ENCODE measurements around the gene CDCA5.

CDCA5 gene

DNA sequence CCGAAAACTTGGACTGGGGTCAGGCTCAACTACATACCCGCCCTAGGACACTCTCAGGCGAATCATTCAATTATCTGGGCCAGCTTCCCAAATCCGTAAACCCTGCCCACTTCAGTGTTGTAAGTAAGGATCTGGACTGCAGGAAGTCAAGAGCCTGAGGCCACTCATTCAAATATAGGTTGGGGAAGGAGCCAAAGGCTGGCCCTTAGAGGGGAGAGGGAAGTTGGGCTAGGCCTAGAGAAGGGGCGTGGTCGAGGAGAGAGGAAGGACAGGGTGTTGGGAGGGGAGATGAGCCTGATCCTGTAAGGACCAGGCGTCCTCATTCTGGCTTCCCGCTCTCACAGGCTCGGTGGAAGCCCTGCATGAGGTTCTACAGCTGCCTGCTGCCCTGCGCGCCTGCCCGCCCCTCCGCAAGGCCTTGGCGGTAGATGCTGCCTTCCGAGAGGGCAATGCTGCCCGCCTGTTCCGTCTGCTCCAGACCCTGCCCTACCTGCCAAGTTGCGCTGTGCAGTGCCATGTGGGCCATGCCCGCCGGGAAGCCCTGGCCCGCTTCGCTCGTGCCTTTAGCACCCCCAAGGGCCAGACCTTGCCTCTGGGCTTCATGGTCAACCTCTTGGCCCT is 39.8 kb downstream of the CDCA5 start:
- no peak for DNase-seq (ENCODE audit: low read depth)

DNA sequence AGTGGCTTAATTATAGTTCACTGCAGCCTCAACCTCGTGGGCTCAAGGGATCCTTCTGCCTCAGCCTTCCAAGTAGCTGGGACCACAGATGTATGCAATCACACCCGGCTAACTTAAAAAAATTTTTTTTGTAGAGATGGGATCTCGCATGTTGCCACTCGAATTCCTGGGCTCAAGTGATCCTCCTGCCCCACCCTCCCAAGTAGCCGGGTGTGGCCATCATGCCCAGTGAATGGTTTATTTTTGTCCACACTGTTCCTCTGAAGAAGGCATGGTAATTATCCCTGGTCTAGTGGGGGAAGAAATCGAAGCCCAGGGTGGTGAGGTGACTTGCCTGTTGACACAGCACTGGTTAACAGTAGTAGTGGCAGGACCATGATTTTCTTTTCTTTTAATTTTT is 40.9 kb downstream of the CDCA5 start:
- DNase-seq (ENCODE audit: low read depth), result no peak

DNA sequence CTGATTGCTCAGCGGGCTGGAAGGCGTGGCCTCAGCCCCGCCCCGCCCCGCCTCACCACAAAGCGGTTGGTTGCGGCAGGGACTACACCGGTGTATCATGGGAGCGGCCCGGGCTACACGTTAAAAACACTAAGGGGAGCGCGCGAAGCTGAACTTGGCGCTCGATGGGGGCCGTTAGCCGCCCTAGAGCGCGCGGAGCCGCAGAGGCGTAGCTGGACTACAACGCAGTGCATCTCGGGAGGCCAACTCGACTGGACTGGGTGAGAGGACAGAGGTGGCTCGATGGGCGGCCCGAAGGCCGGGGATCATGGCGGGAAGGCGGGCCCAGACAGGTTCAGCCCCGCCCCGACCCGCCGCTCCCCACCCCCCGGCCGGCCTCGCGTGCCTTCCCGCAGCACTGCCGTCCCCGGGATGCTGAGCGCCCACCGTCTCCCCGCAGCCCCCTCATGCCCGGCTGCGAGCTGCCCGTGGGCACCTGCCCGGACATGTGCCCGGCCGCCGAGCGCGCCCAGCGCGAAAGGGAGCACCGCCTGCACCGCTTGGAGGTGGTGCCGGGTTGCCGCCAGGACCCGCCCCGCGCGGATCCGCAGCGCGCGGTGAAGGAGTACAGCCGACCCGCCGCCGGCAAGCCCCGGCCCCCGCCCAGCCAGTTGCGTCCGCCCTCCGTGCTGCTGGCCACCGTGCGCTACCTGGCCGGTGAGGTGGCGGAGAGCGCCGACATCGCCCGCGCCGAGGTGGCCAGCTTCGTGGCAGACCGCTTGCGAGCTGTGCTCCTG is 42.8 kb downstream of the CDCA5 start, which contains the start of gene SAC3D1:
TSS of gene SAC3D1 (plus strand) at position 364 of the 776 bp plus-strand sequence. CDS start at position 447, 83 bp downstream.
- peak; percentile 74 for DNase-seq (ENCODE audit: low read depth)

DNA sequence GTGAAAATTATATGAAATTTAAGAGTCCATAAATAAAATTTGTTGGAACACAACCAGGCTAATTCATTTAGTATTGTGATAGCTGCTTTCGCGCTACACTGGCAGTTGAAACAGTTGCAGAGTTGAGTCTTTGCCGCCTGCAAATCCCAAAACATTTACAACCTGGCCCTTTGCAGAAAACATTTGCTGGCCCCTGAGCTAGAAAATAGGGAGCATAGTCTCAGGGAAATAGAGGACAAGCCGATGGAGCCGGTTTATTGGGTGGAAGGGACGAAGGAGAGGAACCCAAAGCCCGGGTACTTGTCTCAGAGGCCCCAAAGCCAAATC is 43.4 kb downstream of the CDCA5 start:
- DNase-seq (ENCODE audit: low read depth), result no peak

DNA sequence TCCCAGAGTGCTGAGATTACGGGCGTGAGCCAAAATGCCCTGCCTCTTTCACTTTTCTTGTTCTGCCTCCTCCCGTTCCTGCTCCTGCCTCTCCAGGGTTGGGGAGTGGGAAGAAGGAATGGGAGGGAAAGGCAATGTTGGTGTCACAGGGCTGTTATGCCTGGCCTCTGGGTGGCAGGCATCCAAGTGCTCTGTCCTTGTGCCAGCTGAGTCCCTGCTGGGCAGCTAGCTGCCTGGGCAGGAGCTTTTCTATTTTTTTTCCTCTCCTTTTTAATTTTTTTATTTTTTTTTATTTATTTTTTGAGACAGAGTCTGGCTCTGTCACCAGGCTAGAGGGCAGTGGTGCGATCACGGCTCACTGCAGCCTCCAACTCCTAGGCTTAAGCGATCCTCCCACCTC is 46.9 kb downstream of the CDCA5 start:
- DNase-seq (ENCODE audit: low read depth), result no peak

DNA sequence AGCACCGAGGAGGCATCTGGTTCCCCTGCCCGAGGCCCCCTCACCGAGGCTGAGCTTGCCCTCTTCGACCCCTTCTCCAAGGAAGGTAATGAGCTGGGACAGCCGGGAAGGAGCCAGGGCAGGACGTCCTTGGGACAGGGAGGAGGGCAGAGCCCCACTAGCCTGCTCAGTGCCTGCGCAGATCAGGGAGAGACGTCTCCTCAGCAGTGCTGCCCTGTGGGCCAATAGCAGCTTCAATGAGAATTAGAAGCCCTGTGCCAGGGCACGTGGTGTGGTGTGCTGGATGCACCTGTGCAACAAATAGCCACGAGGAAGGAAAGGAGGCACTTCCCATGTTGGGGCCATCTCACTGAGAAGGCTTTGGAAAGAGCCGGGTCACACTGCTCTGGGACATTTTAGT is 48.3 kb downstream of the CDCA5 start:
- DNase-seq (ENCODE audit: low read depth), result no peak

DNA sequence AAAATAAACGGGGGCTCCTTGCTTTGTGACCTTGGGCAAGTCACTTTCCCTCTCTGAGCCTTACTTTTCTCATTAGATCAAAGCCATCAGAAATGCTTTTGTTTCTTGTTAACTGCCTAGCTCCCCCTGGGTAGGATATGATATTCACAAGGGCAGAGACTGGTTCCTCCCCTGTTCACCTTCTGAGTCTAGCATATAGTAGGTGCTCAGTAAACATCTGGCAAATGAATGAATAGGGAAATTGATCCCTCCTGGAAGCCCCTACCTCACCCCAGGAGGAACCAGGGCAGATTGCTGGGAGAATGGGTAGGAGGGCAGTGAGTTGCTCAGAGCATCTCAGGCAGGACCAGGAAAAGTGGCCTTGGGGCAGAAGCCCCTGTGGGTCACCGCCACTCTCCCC is 49.4 kb downstream of the CDCA5 start:
- DNase-seq (ENCODE audit: low read depth), result no peak

DNA sequence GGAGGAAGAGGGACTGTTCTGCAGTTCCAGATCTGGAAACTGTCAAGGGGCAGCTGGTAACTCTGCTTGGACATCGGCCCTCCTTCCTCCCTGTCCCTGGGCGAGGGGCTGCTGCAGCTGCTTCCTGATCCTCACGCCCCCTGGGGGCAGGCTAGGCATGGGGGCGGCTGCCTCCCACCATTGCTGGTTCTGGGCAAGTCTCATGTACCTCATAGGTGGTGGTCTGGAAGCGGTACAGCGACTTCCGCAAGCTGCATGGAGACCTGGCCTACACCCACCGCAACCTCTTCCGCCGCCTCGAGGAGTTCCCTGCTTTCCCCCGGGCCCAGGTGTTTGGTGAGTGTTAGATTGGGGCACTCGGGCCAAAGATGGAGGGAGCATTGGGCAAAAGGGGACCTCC is 51.6 kb downstream of the CDCA5 start:
- no peak for DNase-seq (ENCODE audit: low read depth)
